ENCODE data around the gene HOXC6.
A peak's percentile ranks its signal among the peaks of the same experiment; 100 is the strongest.

The HOXC6 gene

GRCh38 chr12:54009171-54010052 lies 18.8 kb upstream of the HOXC6 start (continued):
- TF ChIP-seq ZBTB10 (tag by site-specific recombination; IDR thresholded peaks at IDR 0.05) (peak; percentile 77), ZNF221 (tag by site-specific recombination; IDR thresholded peaks at IDR 0.05; ENCODE audit: borderline replicate concordance) (no peak), GLIS1 (tag by site-specific recombination; IDR thresholded peaks at IDR 0.05) (peak; percentile 92), ZNF24 (tag by site-specific recombination; IDR thresholded peaks at IDR 0.05) (0 out of 2 replicates have a peak, but pooled peaks have one; percentile 48), ZEB2 (tag by site-specific recombination; IDR thresholded peaks at IDR 0.05) (peak; percentile 66; the same call in 1 of the 2 replicates), ZNF2 (tag by site-specific recombination; IDR thresholded peaks at IDR 0.05) (peak; percentile 21; the same call in 1 of the 2 replicates), ZNF76 (tag by site-specific recombination; IDR thresholded peaks at IDR 0.05; ENCODE audit: borderline replicate concordance, low read depth) (no peak), ZBTB17 (tag by site-specific recombination; IDR thresholded peaks at IDR 0.05) (peak; percentile 58; the same call in 1 of the 2 replicates), REST (tag by site-specific recombination; IDR thresholded peaks at IDR 0.05) (0 out of 2 replicates have a peak, but pooled peaks have one; percentile 24)

- Histone ChIP-seq H3K4me1 (ENCODE audit: control insufficient read depth, insufficient read depth, low read length) (peaks cover 40% of the 10 kb centered on the region), H3K27ac (ENCODE audit: extremely low read depth, low read depth, low read length) (peak overlapping the region; percentile 93), H3K4me3 (ENCODE audit: low read depth, low read length) (no peak overlapping the region), H3K9me3 (ENCODE audit: control insufficient read depth, insufficient read depth, low read depth, low read length) (no peaks in the 10 kb centered on the region), H3K36me3 (ENCODE audit: control insufficient read depth in 2 of 2, insufficient read depth in 1 of 2, low read length in 2 of 2) (no peaks in the 10 kb centered on the region)
- POLR2A ChIA-PET = interaction anchor here (2.6 kb wide), 1 partner anchor 7 kb away, joined by 39 read pairs; no protein-coding TSS in a partner anchor
- CTCF ChIA-PET = interaction anchor here (0.5 to 7.9 kb wide), 5 partner anchors 11 to 204 kb away, joined by 3 to 111 read pairs (median 11); no protein-coding TSS in a partner anchor
- TF ChIP-seq TRIM28 (IDR thresholded peaks at IDR 0.05; ENCODE audit: borderline replicate concordance, low read length) (no peak), ZNF629 (tag by site-specific recombination; IDR thresholded peaks at IDR 0.05) (peak; percentile 15; the same call in 1 of the 2 replicates), ZNF10 (tag by site-specific recombination; IDR thresholded peaks at IDR 0.05) (no peak), ZNF48 (tag by site-specific recombination; IDR thresholded peaks at IDR 0.05) (no peak), BCL11A (tag by site-specific recombination; IDR thresholded peaks at IDR 0.05; ENCODE audit: low read depth) (0 out of 2 replicates have a peak, but pooled peaks have one; percentile 39), ZEB2 (tag by site-specific recombination; IDR thresholded peaks at IDR 0.05) (peak; percentile 38; the same call in 1 of the 2 replicates), PRDM2 (tag by site-specific recombination; IDR thresholded peaks at IDR 0.05; ENCODE audit: borderline replicate concordance) (no peak), ZNF514 (tag by site-specific recombination; IDR thresholded peaks at IDR 0.05) (no peak), ZBTB7A (tag by site-specific recombination; IDR thresholded peaks at IDR 0.05; ENCODE audit: low read depth) (0 out of 2 replicates have a peak, but pooled peaks have one; percentile 48), ZNF280C (tag by site-specific recombination; IDR thresholded peaks at IDR 0.05) (no peak)
Observed at GRCh38 chr12:54010053-54010971, 17.9 kb upstream of the HOXC6 start.
